Tibial nerve (tissue), 3 donors: ENCODE results near the gene OGA.

Experiments
- POLR2A ChIP-seq, 2 donors: fragments of 450-650 bp; IDR thresholded peaks; one replicate each; pipeline ENCODE4 v1.6.1; 2017; ENCODE audit warnings: antibody characterized with exemption in 2 of 2, mild to moderate bottlenecking in 2 of 2, moderate library complexity in 2 of 2
- TF ChIP-seq, protein P1 (sequence below), 5 experiments: fragments of 200-600 bp in 3 of 5; fragments of 450-650 bp in 2 of 5; sonication (generic) in 3 of 5; IDR thresholded peaks; one replicate each; pipeline ENCODE4 v1.5.1; 2016 to 2019; ENCODE audit warnings: antibody characterized with exemption in 5 of 5, mild to moderate bottlenecking in 3 of 5, moderate library complexity in 2 of 5

DNA sequence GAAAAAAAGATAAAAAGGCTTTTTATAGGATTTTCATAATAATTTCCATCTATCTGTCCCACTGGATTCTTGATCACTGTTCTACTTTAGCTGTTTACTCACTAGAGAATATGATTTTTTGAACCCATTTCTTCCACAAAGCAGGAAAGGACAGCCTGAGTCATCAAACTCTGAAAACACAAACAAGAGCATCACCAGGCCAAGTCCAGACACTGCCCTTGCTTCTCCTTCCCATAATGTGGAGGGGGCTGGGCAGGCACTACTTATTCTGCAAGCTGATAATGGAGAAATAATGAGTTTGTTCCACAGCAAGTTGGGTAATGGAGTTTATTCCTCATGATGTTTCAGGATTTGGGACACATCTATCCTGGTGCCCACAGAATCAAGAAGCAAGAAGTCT is 38.4 kb upstream of the OGA start:
- TF ChIP-seq, protein P1, sequence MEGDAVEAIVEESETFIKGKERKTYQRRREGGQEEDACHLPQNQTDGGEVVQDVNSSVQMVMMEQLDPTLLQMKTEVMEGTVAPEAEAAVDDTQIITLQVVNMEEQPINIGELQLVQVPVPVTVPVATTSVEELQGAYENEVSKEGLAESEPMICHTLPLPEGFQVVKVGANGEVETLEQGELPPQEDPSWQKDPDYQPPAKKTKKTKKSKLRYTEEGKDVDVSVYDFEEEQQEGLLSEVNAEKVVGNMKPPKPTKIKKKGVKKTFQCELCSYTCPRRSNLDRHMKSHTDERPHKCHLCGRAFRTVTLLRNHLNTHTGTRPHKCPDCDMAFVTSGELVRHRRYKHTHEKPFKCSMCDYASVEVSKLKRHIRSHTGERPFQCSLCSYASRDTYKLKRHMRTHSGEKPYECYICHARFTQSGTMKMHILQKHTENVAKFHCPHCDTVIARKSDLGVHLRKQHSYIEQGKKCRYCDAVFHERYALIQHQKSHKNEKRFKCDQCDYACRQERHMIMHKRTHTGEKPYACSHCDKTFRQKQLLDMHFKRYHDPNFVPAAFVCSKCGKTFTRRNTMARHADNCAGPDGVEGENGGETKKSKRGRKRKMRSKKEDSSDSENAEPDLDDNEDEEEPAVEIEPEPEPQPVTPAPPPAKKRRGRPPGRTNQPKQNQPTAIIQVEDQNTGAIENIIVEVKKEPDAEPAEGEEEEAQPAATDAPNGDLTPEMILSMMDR (IDR thresholded peaks at IDR 0.05), result no peak
- TF ChIP-seq POLR2A (IDR thresholded peaks at IDR 0.05), result no peak
